Measurements from ENCODE around the gene MRPS22. TPM values are rescaled to one million over a fixed set of nuclear protein-coding genes. Genes with fewer than 3 reads are reported as not detected.
"Not testable (repeated sequence)": the region's sequence is repeated elsewhere in the genome, so short reads cannot be mapped to it uniquely, and the experiment has no call there.

MRPS22 gene
- total RNA-seq, 5 donors from 2014 or later (not counting 1 experiment from before 2014, with no cell fraction given) = 32.4 to 36.9 (median 33.9) TPM

- no peak overlapping the region for H3K27ac ChIP-seq (ENCODE audit: low read length)
- Mint-ChIP-seq H3K27ac (no peak overlapping the region), H3K36me3 (peaks cover 75% of the 10 kb centered on the region), H3K4me1 (peaks cover 0 to 11% (median 8%) of the 10 kb centered on the region in 3 donors), H3K4me3 (no peak overlapping the region), H3K27me3 (no peaks in the 10 kb centered on the region), H3K9me3 (no peaks in the 10 kb centered on the region)
- no CpG with 5 or more reads among the region's 2 CpGs for WGBS (ENCODE audit: insufficient coverage)
- H3K27me3 ChIP-seq (replicated peaks in 1 of 2; ENCODE audit: control insufficient read depth in 2 of 2, extremely low read depth in 1 of 2, insufficient read depth in 2 of 2, low read length in 1 of 2) = no peaks in the 10 kb centered on the region
- H3K36me3 ChIP-seq (ENCODE audit: control insufficient read depth in 2 of 2, extremely low read depth in 1 of 2, insufficient read depth in 1 of 2, low read length in 1 of 2) = peaks cover 21 to 87% of the 10 kb centered on the region in 2 donors
- no peaks in the 10 kb centered on the region for H3K4me1 ChIP-seq (ENCODE audit: control insufficient read depth in 1 of 2, extremely low read depth in 1 of 2, insufficient read depth in 2 of 2, low read length in 2 of 2)
- ATAC-seq (replicated peaks in 1 of 4) (no peak), DNase-seq (no peak)
- POLR2A ChIA-PET = no interaction called here
- CTCF ChIA-PET = no interaction called here
- no peak overlapping the region for H3K4me3 ChIP-seq (ENCODE audit: control insufficient read depth in 1 of 2, extremely low read depth in 1 of 2, low read length in 1 of 2)
- H3K9me3 ChIP-seq = no peaks in the 10 kb centered on the region
Measured at GRCh38 chr3:139374099-139374498, 30.3 kb downstream of the MRPS22 start.

DNA sequence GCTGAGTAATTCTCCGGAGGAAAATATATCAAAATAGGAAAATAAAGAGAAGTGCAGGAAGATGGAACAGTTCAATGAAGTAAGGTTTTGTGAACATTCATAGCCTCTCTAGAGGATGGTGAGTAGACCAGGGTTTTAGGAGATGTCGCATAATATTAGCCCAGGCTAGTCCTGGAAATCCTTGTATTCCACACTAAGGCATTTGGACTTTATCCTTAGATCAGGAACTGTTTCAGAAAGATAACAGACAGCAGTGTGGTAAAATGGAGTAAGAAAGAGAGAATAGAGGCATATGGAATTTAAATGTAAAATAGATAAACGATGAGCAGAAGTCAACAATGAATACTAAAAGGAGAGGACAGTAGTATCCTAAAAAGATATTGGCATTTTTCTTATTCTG is 33.6 kb downstream of the MRPS22 start:
- no CpG with 5 or more reads among the region's 3 CpGs for WGBS (ENCODE audit: insufficient coverage)
- Histone ChIP-seq H3K4me3 (ENCODE audit: control insufficient read depth in 1 of 2, extremely low read depth in 1 of 2, low read length in 1 of 2) (no peak overlapping the region), H3K27ac (ENCODE audit: low read length) (no peak overlapping the region), H3K36me3 (ENCODE audit: control insufficient read depth in 2 of 2, extremely low read depth in 1 of 2, insufficient read depth in 1 of 2, low read length in 1 of 2) (peaks cover 12 to 80% of the 10 kb centered on the region in 2 donors), H3K4me1 (ENCODE audit: control insufficient read depth in 1 of 2, extremely low read depth in 1 of 2, insufficient read depth in 2 of 2, low read length in 2 of 2) (no peaks in the 10 kb centered on the region), H3K9me3 (no peaks in the 10 kb centered on the region), H3K27me3 (replicated peaks in 1 of 2; ENCODE audit: control insufficient read depth in 2 of 2, extremely low read depth in 1 of 2, insufficient read depth in 2 of 2, low read length in 1 of 2) (no peaks in the 10 kb centered on the region)
- Mint-ChIP-seq H3K9me3 (no peaks in the 10 kb centered on the region), H3K27ac (peak overlapping the region; percentile 30 to 36), H3K27me3 (no peaks in the 10 kb centered on the region), H3K36me3 (peaks cover 69% of the 10 kb centered on the region), H3K4me3 (no peak overlapping the region), H3K4me1 (peaks cover 21 to 31% (median 29%) of the 10 kb centered on the region in 3 donors)
- ATAC-seq (replicated peaks in 1 of 4) = no peak
- no peak for DNase-seq
- ChIA-PET CTCF (no interaction called here), POLR2A (no interaction called here)

- ChIA-PET CTCF (interaction anchor here in 1 of 2 donors (0.7 kb wide), 1 partner anchor 976 kb away, joined by 3 read pairs; no protein-coding TSS in a partner anchor), POLR2A (no interaction called here)
- no peaks in the 10 kb centered on the region for H3K9me3 ChIP-seq
- no peaks in the 10 kb centered on the region for H3K4me1 ChIP-seq (ENCODE audit: control insufficient read depth in 1 of 2, extremely low read depth in 1 of 2, insufficient read depth in 2 of 2, low read length in 2 of 2)
- Mint-ChIP-seq H3K9me3 (no peaks in the 10 kb centered on the region), H3K36me3 (peaks cover 61% of the 10 kb centered on the region), H3K27ac (no peak overlapping the region), H3K4me1 (peaks cover 21 to 36% (median 34%) of the 10 kb centered on the region in 3 donors), H3K27me3 (no peaks in the 10 kb centered on the region), H3K4me3 (no peak overlapping the region)
- DNase-seq (no peak), ATAC-seq (replicated peaks in 1 of 4) (no peak)
- H3K27ac ChIP-seq (ENCODE audit: low read length) = no peak overlapping the region
- peaks cover 11 to 70% of the 10 kb centered on the region in 2 donors for H3K36me3 ChIP-seq (ENCODE audit: control insufficient read depth in 2 of 2, extremely low read depth in 1 of 2, insufficient read depth in 1 of 2, low read length in 1 of 2)
- H3K27me3 ChIP-seq (replicated peaks in 1 of 2; ENCODE audit: control insufficient read depth in 2 of 2, extremely low read depth in 1 of 2, insufficient read depth in 2 of 2, low read length in 1 of 2) = no peaks in the 10 kb centered on the region
- no peak overlapping the region for H3K4me3 ChIP-seq (ENCODE audit: control insufficient read depth in 1 of 2, extremely low read depth in 1 of 2, low read length in 1 of 2)
- WGBS (ENCODE audit: insufficient coverage) = no CpG with 5 or more reads among the region's 3 CpGs
Measured at GRCh38 chr3:139378587-139379241, 34.9 kb downstream of the MRPS22 start.

- DNase-seq = no peak
- ATAC-seq (replicated peaks in 1 of 4) = no peak
- Mint-ChIP-seq H3K4me3 (no peak overlapping the region), H3K27me3 (no peaks in the 10 kb centered on the region), H3K9me3 (no peaks in the 10 kb centered on the region), H3K36me3 (peaks cover 46% of the 10 kb centered on the region), H3K27ac (no peak overlapping the region), H3K4me1 (peaks cover 23 to 51% (median 48%) of the 10 kb centered on the region in 3 donors)
- no CpG with 5 or more reads among the region's 4 CpGs for WGBS (ENCODE audit: insufficient coverage)
- POLR2A ChIA-PET = interaction anchor here in 1 of 2 donors (0.5 kb wide), 1 partner anchor 12 kb away, joined by 4 read pairs; no protein-coding TSS in a partner anchor
- Histone ChIP-seq H3K27me3 (replicated peaks in 1 of 2; ENCODE audit: control insufficient read depth in 2 of 2, extremely low read depth in 1 of 2, insufficient read depth in 2 of 2, low read length in 1 of 2) (no peaks in the 10 kb centered on the region), H3K4me3 (ENCODE audit: control insufficient read depth in 1 of 2, extremely low read depth in 1 of 2, low read length in 1 of 2) (no peak overlapping the region), H3K27ac (ENCODE audit: low read length) (no peak overlapping the region), H3K4me1 (ENCODE audit: control insufficient read depth in 1 of 2, extremely low read depth in 1 of 2, insufficient read depth in 2 of 2, low read length in 2 of 2) (no peaks in the 10 kb centered on the region), H3K36me3 (ENCODE audit: control insufficient read depth in 2 of 2, extremely low read depth in 1 of 2, insufficient read depth in 1 of 2, low read length in 1 of 2) (peaks cover 0 to 59% of the 10 kb centered on the region in 2 donors), H3K9me3 (no peaks in the 10 kb centered on the region)
- CTCF ChIA-PET = no interaction called here
Measured at GRCh38 chr3:139380575-139380974, 36.8 kb downstream of the MRPS22 start.

GRCh38 chr3:139382291-139382690 is 38.5 kb downstream of the MRPS22 start:
- H3K4me1 ChIP-seq (ENCODE audit: control insufficient read depth in 1 of 2, extremely low read depth in 1 of 2, insufficient read depth in 2 of 2, low read length in 2 of 2); CTCF ChIA-PET; H3K4me3 Mint-ChIP-seq; DNase-seq; H3K27ac ChIP-seq (ENCODE audit: low read length); H3K27me3 Mint-ChIP-seq; H3K4me3 ChIP-seq (ENCODE audit: control insufficient read depth in 1 of 2, extremely low read depth in 1 of 2, low read length in 1 of 2); H3K9me3 ChIP-seq; ATAC-seq (replicated peaks in 1 of 4); POLR2A ChIA-PET; H3K9me3 Mint-ChIP-seq; H3K27me3 ChIP-seq (replicated peaks in 1 of 2; ENCODE audit: control insufficient read depth in 2 of 2, extremely low read depth in 1 of 2, insufficient read depth in 2 of 2, low read length in 1 of 2): not testable (repeated sequence)
- peaks cover 40 to 62% (median 58%) of the 10 kb centered on the region in 3 donors for H3K4me1 Mint-ChIP-seq
- H3K36me3 ChIP-seq (ENCODE audit: control insufficient read depth in 2 of 2, extremely low read depth in 1 of 2, insufficient read depth in 1 of 2, low read length in 1 of 2) = peaks cover 0 to 47% of the 10 kb centered on the region in 2 donors
- peak overlapping the region in 1 of 2 donors; percentile 6 for H3K27ac Mint-ChIP-seq
- peaks cover 42% of the 10 kb centered on the region for H3K36me3 Mint-ChIP-seq
- no CpG with 5 or more reads among the region's 2 CpGs for WGBS (ENCODE audit: insufficient coverage)

- peaks cover 52 to 64% (median 63%) of the 10 kb centered on the region in 3 donors for H3K4me1 Mint-ChIP-seq
- WGBS (ENCODE audit: insufficient coverage) = no CpG with 5 or more reads among the region's 10 CpGs
Measured at GRCh38 chr3:139388077-139388476, 44.3 kb downstream of the MRPS22 start.

More at GRCh38 chr3:139388077-139388476, 44.3 kb downstream of the MRPS22 start:
- Mint-ChIP-seq H3K9me3 (no peaks in the 10 kb centered on the region), H3K36me3 (no peaks in the 10 kb centered on the region), H3K4me3 (peak overlapping the region; percentile 70 to 99 (median 91)), H3K27ac (no peak overlapping the region), H3K27me3 (no peaks in the 10 kb centered on the region)
- ChIA-PET POLR2A (interaction anchor here (0.6 to 0.7 kb wide), 3 partner anchors 297 to 1850 kb away, joined by 5 to 7 read pairs (median 6); no protein-coding TSS in a partner anchor), CTCF (interaction anchor here in 1 of 2 donors (0.7 kb wide), 2 partner anchors 15 to 1043 kb away, joined by 3 to 4 read pairs; no protein-coding TSS in a partner anchor)
- H3K27me3 ChIP-seq (replicated peaks in 1 of 2; ENCODE audit: control insufficient read depth in 2 of 2, extremely low read depth in 1 of 2, insufficient read depth in 2 of 2, low read length in 1 of 2) = no peaks in the 10 kb centered on the region
- H3K27ac ChIP-seq (ENCODE audit: low read length) = no peak overlapping the region
- peaks cover 11 to 25% of the 10 kb centered on the region in 2 experiments for H3K4me1 ChIP-seq (ENCODE audit: control insufficient read depth in 1 of 2, extremely low read depth in 1 of 2, insufficient read depth in 2 of 2, low read length in 2 of 2)
- ATAC-seq (replicated peaks in 1 of 4) = no peak
- no peak for DNase-seq
- H3K36me3 ChIP-seq (ENCODE audit: control insufficient read depth in 2 of 2, extremely low read depth in 1 of 2, insufficient read depth in 1 of 2, low read length in 1 of 2) = peaks cover 0 to 2% of the 10 kb centered on the region in 2 donors
- H3K9me3 ChIP-seq = no peaks in the 10 kb centered on the region
- no peak overlapping the region for H3K4me3 ChIP-seq (ENCODE audit: control insufficient read depth in 1 of 2, extremely low read depth in 1 of 2, low read length in 1 of 2)
